AG10803 (cell line): ENCODE measurements around the gene SCTR.

Experiments used
- DNase-seq: peaks from one replicate; pipeline ENCODE4 v3.0.0; 2010; ENCODE audit warnings: low read depth
- H3K4me3 ChIP-seq: 2 replicates; pipeline ENCODE4 v1.5.1; 2011; ENCODE audit warnings: mild to moderate bottlenecking, low read length, control low read depth
- TF ChIP-seq, protein P1 (sequence below): conservative IDR thresholded peaks from 2 replicates; pipeline ENCODE4 v1.5.1; 2011; ENCODE audit warnings: mild to moderate bottlenecking, low read length, control low read depth, inconsistent platforms

The SCTR gene

GRCh38 chr2:119466373-119466772 is 57.9 kb downstream of the SCTR start:
- no peak overlapping the region for H3K4me3 ChIP-seq
- TF ChIP-seq, protein P1, sequence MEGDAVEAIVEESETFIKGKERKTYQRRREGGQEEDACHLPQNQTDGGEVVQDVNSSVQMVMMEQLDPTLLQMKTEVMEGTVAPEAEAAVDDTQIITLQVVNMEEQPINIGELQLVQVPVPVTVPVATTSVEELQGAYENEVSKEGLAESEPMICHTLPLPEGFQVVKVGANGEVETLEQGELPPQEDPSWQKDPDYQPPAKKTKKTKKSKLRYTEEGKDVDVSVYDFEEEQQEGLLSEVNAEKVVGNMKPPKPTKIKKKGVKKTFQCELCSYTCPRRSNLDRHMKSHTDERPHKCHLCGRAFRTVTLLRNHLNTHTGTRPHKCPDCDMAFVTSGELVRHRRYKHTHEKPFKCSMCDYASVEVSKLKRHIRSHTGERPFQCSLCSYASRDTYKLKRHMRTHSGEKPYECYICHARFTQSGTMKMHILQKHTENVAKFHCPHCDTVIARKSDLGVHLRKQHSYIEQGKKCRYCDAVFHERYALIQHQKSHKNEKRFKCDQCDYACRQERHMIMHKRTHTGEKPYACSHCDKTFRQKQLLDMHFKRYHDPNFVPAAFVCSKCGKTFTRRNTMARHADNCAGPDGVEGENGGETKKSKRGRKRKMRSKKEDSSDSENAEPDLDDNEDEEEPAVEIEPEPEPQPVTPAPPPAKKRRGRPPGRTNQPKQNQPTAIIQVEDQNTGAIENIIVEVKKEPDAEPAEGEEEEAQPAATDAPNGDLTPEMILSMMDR: no peak
- DNase-seq: no peak

DNA sequence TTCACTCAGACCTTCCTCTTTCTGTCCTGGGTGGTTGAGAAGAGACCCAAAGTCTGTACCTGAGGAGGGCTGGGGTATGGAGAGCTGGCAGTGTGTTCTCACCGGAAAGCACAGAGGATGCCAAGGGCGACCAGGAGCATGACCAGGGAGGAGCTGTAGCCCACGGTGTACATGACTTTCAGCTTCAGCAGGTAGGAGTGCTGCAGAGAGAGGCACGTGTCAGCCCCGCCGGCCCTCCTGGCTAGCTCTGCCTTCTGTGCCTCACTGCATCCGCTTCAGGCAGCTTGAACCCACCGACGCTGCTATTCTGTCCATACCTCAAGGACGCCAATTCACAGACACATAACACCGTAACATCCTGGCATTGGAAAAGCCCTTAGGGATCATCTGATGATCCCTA is 58.6 kb downstream of the SCTR start:
- DNase-seq: no peak
- TF ChIP-seq, protein P1: no peak
- H3K4me3 ChIP-seq: no peak overlapping the region

- H3K4me3 ChIP-seq: no peak overlapping the region
- no peak for DNase-seq
- TF ChIP-seq, protein P1: no peak
Measured at GRCh38 chr2:119464981-119465380, 59.3 kb downstream of the SCTR start.

- H3K4me3 ChIP-seq: no peak overlapping the region
- TF ChIP-seq, protein P1: no peak
Measured at GRCh38 chr2:119463990-119464389, 60.3 kb downstream of the SCTR start.

GRCh38 chr2:119463136-119463535 is 61.1 kb downstream of the SCTR start:
- H3K4me3 ChIP-seq: no peak overlapping the region
- TF ChIP-seq, protein P1: no peak
- no peak for DNase-seq

More at GRCh38 chr2:119463990-119464389, 60.3 kb downstream of the SCTR start:
- no peak for DNase-seq

DNA sequence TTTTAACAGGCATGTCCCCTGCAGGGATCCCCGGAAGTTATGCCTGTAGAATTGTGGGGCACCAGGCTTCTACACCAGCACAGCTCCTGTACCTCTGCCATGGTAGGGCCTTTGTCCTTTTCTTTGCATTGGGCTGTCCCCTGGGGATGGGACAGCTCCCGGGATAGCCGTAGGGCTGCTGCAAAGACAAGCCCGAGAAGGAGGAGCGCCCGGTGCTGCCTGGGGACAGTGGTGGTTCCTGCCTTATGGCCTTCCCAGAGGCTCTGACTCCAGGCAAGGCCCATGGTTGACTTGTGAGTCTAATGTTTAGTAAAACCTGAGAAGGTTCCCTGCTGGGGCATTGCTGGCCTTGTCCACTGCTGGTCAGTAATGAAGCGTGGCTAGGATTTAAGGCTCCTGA is 61.7 kb downstream of the SCTR start:
- no peak overlapping the region for H3K4me3 ChIP-seq
- DNase-seq: no peak
- TF ChIP-seq, protein P1: no peak

DNA sequence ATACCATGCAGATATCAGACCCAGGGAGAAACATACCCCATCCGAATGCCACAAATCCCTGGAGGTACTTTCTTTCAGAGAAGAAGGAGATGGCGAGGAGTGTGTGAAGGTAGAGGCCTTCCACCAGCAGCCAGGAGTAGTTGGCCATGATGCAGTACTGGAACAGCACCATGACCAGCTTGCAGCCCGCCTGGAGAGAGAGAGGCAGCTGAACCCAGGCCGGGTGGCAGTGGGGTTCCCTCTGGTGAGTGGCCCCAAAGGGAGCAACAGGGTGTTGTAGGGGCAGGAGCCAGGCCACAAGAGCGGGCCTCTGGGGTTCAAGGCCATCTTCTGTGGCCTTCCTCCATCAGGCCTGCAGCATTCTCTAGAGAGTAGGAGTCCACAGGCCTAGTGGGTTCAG is 62.5 kb downstream of the SCTR start:
- TF ChIP-seq, protein P1: no peak
- no peak for DNase-seq
- H3K4me3 ChIP-seq: no peak overlapping the region
